NCI-H82 treated with DMSO at 0.1 percent for 48 hours (cell line): ENCODE measurements around the gene CCL23.
"Not testable (repeated sequence)": the region's sequence is repeated elsewhere in the genome, so short reads cannot be mapped to it uniquely, and the experiment has no call there.

Experiments used
- DNase-seq: peaks from one replicate; lab custom pipeline; 2025; ENCODE audit not compliant: unreplicated experiment; lab: John Stamatoyannopoulos, UW

Gene CCL23

GRCh38 chr17:36017799-36018198 lies at the start of gene CCL23:
TSS of gene CCL23 (minus strand) at chr17:36017972. CDS start at chr17:36017897, 75 bp downstream.
- no peak for DNase-seq

DNA sequence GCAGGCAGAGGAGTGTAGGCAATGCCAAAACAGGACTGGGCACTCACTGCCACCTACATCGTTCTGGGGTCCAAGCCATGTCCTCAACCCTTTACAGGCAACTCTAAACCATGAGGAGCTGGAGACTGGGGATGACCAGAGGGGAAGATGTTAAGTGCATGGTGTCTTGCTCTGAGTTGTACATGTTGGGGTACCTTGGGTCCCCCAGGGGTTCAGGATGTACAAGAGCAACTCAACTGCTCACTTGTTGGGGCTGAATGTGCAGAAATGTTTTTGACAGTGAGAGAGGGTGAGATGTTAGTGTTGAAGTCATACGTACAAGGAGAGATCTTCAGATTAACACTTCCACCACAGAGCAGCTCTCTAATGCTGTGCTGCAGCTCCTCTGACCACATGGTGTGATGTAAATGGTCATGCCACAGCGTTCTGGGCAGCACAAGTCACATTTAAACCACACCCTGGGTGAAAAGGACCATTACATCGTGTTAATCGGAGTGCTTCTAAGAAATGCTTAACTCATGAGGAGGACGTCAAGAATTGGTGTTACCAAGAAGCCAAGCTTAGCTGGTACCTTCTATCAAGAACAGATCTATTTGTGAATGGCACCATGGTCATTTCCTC lies 48.7 kb upstream of the CCL23 start:
- DNase-seq: no peak

DNA sequence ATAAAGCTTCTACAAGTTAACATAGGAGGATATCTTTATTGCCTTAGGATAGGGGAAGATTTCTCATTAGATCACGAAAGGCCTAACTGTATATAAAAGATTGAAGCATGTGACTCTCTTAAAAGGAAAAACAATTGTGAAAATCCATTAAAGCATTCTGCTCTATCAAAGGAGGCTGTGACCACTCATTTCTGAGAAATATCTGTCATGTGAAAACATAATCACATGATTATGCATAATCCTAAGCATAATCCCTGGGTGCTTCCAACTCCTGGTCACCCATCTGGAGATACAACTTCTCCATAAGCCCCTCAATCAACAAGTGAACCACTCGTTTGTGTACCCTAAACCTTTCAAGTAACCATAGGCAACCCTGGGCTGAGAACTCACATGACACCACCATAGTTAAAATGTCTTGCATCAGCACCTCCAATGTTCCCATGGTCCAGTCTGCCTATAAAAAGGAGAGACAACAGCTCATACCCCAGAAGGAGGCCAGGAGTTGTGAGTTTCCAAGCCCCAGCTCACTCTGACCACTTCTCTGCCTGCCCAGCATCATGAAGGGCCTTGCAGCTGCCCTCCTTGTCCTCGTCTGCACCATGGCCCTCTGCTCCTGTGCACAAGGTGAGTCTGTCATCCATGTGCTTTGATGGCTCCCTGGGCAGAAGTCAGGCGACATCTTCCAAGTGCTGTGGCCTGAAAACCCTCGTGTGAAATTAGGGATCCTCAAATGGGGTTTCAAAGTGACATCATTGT lies 46.2 kb upstream of the CCL23 start, which contains the start of gene CCL18:
Gene CCL18 (plus strand): TSS at position 487 of the 756 bp plus-strand sequence. CDS start 71 bp downstream, at position 558.
- no peak for DNase-seq

DNA sequence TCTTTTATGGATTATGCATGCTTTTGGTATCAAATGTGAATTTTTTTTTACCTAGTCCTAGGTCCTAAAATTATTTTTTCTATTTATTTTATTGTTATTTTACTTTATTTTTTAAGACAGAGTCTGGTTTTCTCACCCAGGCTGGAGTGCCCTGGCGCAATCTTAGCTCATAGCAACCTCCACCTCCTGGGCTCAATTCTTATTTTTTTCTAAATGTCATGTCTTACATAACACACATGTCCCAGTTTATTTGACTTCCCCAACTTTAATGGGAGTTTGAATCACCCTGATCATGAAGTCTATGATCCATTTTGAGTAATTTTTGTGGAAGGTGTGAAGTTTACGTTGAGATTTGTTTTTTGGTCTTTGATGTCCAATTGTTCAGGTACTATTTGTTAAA lies 43.0 kb upstream of the CCL23 start:
- no peak for DNase-seq

GRCh38 chr17:36059406-36059805 lies 41.6 kb upstream of the CCL23 start:
- DNase-seq: no peak

GRCh38 chr17:36057911-36058310 lies 40.1 kb upstream of the CCL23 start:
- DNase-seq: no peak

DNA sequence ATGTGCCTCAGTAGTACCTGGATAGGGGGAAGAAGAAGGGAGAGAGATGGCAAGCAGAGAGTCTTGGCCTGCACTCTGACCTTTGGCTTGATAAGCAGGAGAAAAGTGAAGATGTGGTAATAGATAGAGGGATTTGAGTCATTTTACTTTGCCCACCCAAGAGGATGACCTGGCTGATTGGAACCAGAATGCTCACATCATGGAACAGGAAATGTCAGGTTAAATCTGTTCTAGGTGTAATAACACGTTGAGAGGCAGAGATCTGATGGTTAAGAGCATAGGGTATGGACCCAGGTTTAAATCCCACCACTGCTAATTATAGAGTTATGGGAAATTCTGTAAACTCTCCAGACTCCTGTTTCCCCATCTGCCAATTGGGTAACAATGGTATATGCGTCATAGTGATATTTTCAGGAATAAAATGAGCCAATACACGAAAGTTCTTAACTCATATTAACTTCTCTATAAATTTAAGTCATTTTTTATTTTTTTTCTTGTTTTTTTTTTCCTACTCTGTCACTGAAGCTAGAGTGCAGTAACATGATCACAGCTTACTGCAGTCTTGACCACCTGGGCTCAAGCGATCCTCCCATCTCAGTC lies 38.2 kb upstream of the CCL23 start:
- no peak for DNase-seq

- DNase-seq: no peak
Measured at GRCh38 chr17:36055171-36055570, 37.4 kb upstream of the CCL23 start.

- no peak for DNase-seq
Measured at GRCh38 chr17:36049643-36050042, 31.9 kb upstream of the CCL23 start.

- DNase-seq: no peak
Measured at GRCh38 chr17:36048066-36048465, 30.3 kb upstream of the CCL23 start.

- DNase-seq: no peak
Measured at GRCh38 chr17:36036235-36036634, 18.5 kb upstream of the CCL23 start.

GRCh38 chr17:36034127-36034526 lies 16.4 kb upstream of the CCL23 start:
- DNase-seq: no peak

- no peak for DNase-seq
Measured at GRCh38 chr17:36030956-36031355, 13.2 kb upstream of the CCL23 start.

- no peak for DNase-seq
Measured at GRCh38 chr17:36027761-36028160, 10.0 kb upstream of the CCL23 start.

DNA sequence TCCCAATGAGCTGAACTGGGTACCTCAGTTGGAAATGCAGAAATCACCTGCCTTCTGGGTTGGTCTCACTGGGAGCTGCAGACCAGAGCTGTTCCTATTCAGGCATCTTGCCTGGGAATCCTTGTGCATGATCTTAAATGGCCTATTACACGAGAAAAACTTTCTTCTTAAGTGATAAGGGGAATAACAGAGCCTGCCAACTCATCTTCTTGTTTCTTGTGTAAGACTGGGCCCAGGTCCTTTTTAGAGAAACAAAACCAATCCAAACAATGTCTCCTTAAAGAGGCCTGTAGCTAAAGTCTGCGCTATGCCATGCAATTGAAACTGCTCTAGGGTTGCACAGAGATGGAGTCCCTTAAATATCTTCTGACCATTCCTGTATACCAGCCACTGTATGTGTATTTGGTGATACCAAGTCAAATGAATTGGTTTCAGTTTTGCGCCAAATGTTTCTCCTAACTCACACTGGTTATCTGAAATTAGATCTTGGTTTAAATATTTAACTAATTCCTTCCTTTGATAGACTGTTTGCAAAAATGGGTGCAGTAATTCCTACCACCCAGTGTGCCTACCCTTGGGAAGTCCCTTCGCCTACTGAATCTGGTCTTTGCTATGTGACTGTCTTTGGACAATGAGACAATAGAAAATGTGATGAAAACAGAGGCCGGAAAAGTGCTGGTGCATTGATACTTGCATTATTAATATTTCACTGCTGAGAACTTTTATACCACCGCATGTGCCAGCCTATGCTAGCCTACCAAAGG lies 6.5 kb upstream of the CCL23 start:
- no peak for DNase-seq

DNA sequence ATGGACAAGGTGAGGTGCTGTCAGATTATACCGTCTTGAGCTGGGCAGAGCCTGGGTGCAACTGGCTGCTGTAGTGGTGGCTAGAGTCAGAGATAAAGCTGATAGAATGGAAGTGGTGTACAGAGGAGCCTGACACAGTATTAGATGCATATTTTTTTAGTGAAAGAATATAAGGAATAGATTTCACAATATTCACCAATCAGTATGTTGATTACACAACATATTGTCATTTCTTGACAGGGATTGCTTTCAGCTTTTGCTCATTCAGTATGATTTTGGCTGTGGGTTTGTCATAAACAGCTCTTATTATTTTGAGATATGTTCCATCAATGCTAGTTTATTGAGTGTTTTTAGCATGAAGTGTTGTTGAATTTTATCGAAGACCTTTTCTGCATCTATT lies 1.7 kb upstream of the CCL23 start:
- no peak for DNase-seq

DNA sequence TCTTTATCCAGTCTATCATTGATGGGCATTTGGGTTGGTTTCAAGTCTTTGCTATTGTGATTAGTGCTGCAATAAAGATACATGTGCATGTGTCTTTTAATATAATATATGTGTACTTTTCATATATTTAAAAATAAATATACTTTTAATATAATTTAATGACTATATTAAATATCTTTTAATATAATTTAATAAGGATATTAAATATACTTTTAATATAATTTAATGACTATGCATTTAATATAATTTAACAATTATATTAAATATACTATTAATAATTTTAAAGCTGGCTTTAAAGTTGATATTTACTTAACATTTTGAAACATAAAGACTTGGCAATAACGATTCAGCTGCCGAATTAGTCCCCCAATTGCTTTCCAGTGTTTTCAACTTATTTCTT lies 1.2 kb downstream of the CCL23 start:
- no peak for DNase-seq

- not testable (repeated sequence) for DNase-seq
Measured at GRCh38 chr17:36015895-36016294, 1.9 kb downstream of the CCL23 start.

GRCh38 chr17:36014946-36015345 lies 2.8 kb downstream of the CCL23 start:
- DNase-seq: no peak

- DNase-seq: no peak
Measured at GRCh38 chr17:36011201-36011600, 6.6 kb downstream of the CCL23 start.

DNA sequence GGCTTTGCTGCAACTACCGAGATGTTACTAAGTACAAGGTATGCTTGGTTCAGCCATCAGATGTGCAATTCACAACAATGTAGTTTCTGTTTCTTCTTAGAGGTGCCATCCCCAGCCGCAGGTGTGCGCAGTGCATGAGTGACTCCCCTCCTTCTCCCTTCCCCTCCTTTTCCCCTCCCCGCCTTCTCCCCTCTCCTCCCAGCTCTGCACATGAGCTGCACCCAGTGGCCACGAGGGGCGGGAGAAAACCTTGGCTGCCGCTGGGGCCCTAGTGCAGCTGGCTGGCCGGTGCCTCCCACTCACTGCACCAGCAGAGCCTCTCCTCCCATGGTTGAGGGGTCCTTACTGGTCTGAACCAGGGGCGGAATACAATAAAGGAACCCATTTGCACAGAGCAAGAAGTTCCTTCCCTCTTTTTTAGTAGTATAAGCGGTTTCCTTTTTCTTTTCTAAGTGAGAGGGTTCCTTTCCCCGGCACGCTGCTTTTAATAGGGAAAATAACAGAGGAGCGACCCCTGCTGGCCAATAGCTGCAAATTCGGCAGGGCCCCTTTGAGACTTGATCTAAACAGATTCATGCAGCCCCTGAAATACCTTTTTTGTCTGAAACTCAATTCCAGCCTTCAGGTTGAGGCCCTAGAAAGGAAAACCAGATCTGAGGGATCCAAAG lies 8.6 kb downstream of the CCL23 start:
- DNase-seq: no peak
